LNCaP clone FGC (cell line): Measurements from ENCODE around the gene ZBTB22.

Experiments
- DNase-seq: peaks from one replicate; pipeline ENCODE4 v3.0.0-alpha.2; 2011; ENCODE audit warnings: low read depth
- H3K4me3 ChIP-seq: 2 replicates; pipeline ENCODE4 v1.5.1; 2011; ENCODE audit warnings: mild to moderate bottlenecking, low read depth, low read length, control low read depth
- CTCF ChIP-seq: IDR thresholded peaks from 2 replicates; pipeline ENCODE4 v1.5.1; 2012; ENCODE audit warnings: mild to moderate bottlenecking; ENCODE audit not compliant: control insufficient read depth, insufficient read depth; ENCODE audit errors: extremely low read depth

ZBTB22 gene

DNA sequence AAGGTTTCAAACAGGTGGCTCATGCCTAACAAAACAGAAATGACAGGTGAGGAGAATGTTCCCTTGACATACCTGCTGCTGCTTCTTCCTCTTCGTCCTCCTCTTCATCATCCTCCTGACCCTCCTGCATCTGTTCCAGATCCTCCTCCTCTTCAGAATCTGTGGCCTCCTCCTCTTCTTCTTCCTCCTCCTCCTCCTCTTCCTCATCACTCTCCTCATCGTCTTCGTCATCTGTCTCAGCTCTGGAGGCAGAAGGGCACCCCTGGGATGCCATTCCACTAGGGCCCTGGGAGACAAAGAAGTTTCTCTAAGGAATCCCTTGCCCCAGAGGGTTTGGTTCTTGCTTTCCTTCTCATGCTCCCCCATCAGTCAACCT is 2.4 kb upstream of the ZBTB22 start:
- peak overlapping the region; percentile 24; the same call in 1 of the 2 replicates for H3K4me3 ChIP-seq
- no peak for TF ChIP-seq CTCF
- DNase-seq: no peak

GRCh38 chr6:33318426-33319073 is 1.0 kb upstream of the ZBTB22 start:
- peak overlapping the region; percentile 65 for H3K4me3 ChIP-seq
- DNase-seq: no peak
- no peak for TF ChIP-seq CTCF

DNA sequence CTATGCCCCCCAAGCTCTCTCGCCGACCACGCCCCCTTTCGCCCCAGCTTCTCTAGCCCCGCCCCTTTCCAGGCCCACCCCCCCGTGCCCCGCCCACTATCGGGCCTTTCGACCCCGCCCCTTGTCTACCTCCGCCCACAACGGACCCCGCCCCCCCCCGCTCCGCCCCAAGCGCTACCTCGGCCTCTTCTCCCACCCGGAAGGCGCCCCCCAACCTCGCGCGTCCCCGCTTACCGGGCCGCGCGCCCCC is 200 bp downstream of the ZBTB22 start:
- no peak for DNase-seq
- TF ChIP-seq CTCF: no peak
- H3K4me3 ChIP-seq: peak overlapping the region; percentile 65

- no peak for DNase-seq
- no peak for TF ChIP-seq CTCF
- peak overlapping the region; percentile 47 for H3K4me3 ChIP-seq
These were observed 733 bp downstream of the ZBTB22 start for GRCh38 chr6:33316603-33317418.

DNA sequence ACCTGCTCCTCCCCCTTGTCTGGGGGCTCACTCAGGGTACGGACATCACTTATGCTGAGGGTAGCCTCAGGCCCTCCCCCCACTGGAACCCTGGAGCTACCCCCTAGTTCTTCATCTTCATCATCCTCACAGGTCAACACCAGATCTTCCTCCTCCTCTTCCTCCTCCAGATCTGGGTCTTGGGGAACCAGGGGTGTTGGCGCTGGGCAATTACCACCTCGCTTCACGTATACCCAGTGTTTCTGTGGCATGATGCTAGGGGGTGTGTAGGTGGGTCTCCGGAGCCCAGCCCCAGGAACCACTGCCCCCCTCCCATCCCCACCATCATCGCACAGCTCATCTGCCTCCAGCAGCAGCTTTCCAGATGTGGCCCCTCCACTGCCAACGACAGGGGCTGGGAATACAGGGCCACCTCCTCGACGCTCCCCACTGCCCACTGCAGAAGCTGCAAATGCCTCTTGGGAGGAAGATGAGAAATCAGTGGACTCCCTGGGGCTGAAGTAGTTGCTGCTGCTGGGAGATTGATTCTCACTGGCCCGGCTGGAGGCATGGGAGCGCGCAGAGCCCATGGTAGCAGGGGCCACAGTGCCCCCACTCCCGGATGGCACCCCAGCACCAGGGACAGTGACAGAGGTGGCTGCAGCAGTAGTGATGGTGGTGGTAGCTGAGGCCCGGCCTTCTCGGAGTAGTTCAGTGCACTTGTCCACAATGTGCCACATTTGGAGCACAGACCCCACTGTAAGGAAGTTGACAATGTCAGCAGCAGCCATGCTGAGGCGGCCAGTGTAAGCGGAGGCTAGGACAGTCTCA is 1.5 kb downstream of the ZBTB22 start:
- no peak for DNase-seq
- no peak for TF ChIP-seq CTCF
- no peak overlapping the region for H3K4me3 ChIP-seq

- no peak for DNase-seq
- TF ChIP-seq CTCF: no peak
- peak overlapping the region; percentile 76 for H3K4me3 ChIP-seq
These were observed 2.4 kb downstream of the ZBTB22 start for GRCh38 chr6:33314943-33315792.
